Neural progenitor cell (in vitro differentiated cells): ENCODE data around the gene SIGLEC9. TPM values are rescaled to one million over a fixed set of nuclear protein-coding genes. Genes with fewer than 3 reads are reported as not detected.

Experiments used
- DNase-seq: peaks from one replicate; pipeline ENCODE4 v3.0.0-alpha.2; 2016; ENCODE audit warnings: low spot score
- H2AFZ ChIP-seq: fragments of 200-600 bp; sonication (generic); replicated peaks from 2 replicates; pipeline ENCODE4 v1.6.1; 2016; ENCODE audit warnings: antibody characterized with exemption
- H3F3A ChIP-seq: fragments of 200-600 bp; sonication (generic); 2 replicates; pipeline ENCODE4 v1.6.1; 2016; ENCODE audit warnings: antibody characterized with exemption, low read depth
- H3K27ac ChIP-seq: fragments of 200-600 bp; sonication (generic); 2 replicates; pipeline ENCODE4 v1.5.1; 2016; ENCODE audit warnings: mild to moderate bottlenecking
- H3K27me3 ChIP-seq: fragments of 200-600 bp; sonication (generic); 2 replicates; pipeline ENCODE4 v1.6.1; 2016; ENCODE audit warnings: mild to moderate bottlenecking, moderate library complexity
- H3K36me3 ChIP-seq: fragments of 200-600 bp; sonication (generic); 2 replicates; pipeline ENCODE4 v1.5.1; 2016
- H3K4me1 ChIP-seq: fragments of 200-600 bp; sonication (generic); 2 replicates; pipeline ENCODE4 v1.6.1; 2016; ENCODE audit warnings: mixed run types
- H3K4me2 ChIP-seq: fragments of 200-600 bp; sonication (generic); 2 replicates; pipeline ENCODE4 v1.6.1; 2016
- H3K4me3 ChIP-seq: fragments of 200-600 bp; sonication (generic); 2 replicates; pipeline ENCODE4 v1.5.1; 2016
- H3K79me2 ChIP-seq: fragments of 200-600 bp; sonication (generic); 2 replicates; pipeline ENCODE4 v1.6.1; 2016; ENCODE audit warnings: low read depth
- H3K9ac ChIP-seq: fragments of 200-600 bp; sonication (generic); 2 replicates; pipeline ENCODE4 v1.6.1; 2016
- H3K9me3 ChIP-seq: fragments of 200-600 bp; sonication (generic); 2 replicates; pipeline ENCODE4 v1.5.1; 2016; ENCODE audit warnings: low read depth
- H4K20me1 ChIP-seq: fragments of 200-600 bp; sonication (generic); 2 replicates; pipeline ENCODE4 v1.6.1; 2016; ENCODE audit warnings: low read depth
- H3K27ac Mint-ChIP-seq: 3 replicates; pipeline ENCODE4 v1.8.0; 2021; ENCODE audit warnings: mixed read lengths
- H3K27me3 Mint-ChIP-seq: 2 replicates; pipeline ENCODE4 v1.8.0; 2022; ENCODE audit warnings: low read depth, mild to moderate bottlenecking, inconsistent platforms, moderate library complexity, mixed read lengths; ENCODE audit not compliant: insufficient read depth
- H3K36me3 Mint-ChIP-seq: 3 replicates; pipeline ENCODE4 v1.8.0; 2021; ENCODE audit warnings: mixed read lengths
- H3K4me1 Mint-ChIP-seq: 3 replicates; pipeline ENCODE4 v1.8.0; 2021; ENCODE audit warnings: mixed read lengths
- H3K4me3 Mint-ChIP-seq: 3 replicates; pipeline ENCODE4 v1.8.0; 2021; ENCODE audit warnings: mild to moderate bottlenecking, moderate library complexity, mixed read lengths
- H3K9me3 Mint-ChIP-seq: 3 replicates; pipeline ENCODE4 v1.8.0; 2020; ENCODE audit warnings: mixed read lengths
- CTCF ChIP-seq: fragments of 200-600 bp; sonication (generic); IDR thresholded peaks from 2 replicates; pipeline ENCODE4 v1.5.1; 2017; ENCODE audit warnings: antibody characterized with exemption, mild to moderate bottlenecking
- EZH2 ChIP-seq: fragments of 200-600 bp; sonication (generic); IDR thresholded peaks from 2 replicates; pipeline ENCODE4 v1.6.1; 2017; ENCODE audit warnings: antibody characterized with exemption, mild to moderate bottlenecking, moderate library complexity
- EZH2phosphoT487 ChIP-seq: fragments of 200-600 bp; sonication (generic); IDR thresholded peaks from 2 replicates; pipeline ENCODE4 v1.6.1; 2017; ENCODE audit warnings: antibody characterized with exemption
- total RNA-seq: library from RNA; depleted of rRNA; stranded (reverse); fragments of >200 nt; gene quantifications from 2 replicates; pipeline ENCODE4 v1.2.3, GENCODE V29; 2015; ENCODE audit warnings: low replicate concordance

Gene SIGLEC9
- total RNA-seq, 1 donor from 2014 or later, result not detected

GRCh38 chr19:51078104-51078503, 46.6 kb upstream of the SIGLEC9 start:
- Mint-ChIP-seq H3K4me3 (no peak overlapping the region), H3K36me3 (no peaks in the 10 kb centered on the region), H3K4me1 (peaks cover 7% of the 10 kb centered on the region), H3K9me3 (peaks cover 10% of the 10 kb centered on the region), H3K27me3 (peaks cover 2% of the 10 kb centered on the region), H3K27ac (no peak overlapping the region)
- Histone ChIP-seq H4K20me1 (no peaks in the 10 kb centered on the region), H3K9ac (no peak overlapping the region), H3K36me3 (no peaks in the 10 kb centered on the region), H3K4me2 (no peak overlapping the region), H3K79me2 (no peaks in the 10 kb centered on the region), H3K27me3 (no peaks in the 10 kb centered on the region), H2AFZ (no peak overlapping the region), H3K9me3 (no peaks in the 10 kb centered on the region), H3K4me3 (no peak overlapping the region), H3K27ac (no peak overlapping the region), H3K4me1 (no peaks in the 10 kb centered on the region), H3F3A (no peaks in the 10 kb centered on the region)
- TF ChIP-seq EZH2phosphoT487, result no peak
- no peak for TF ChIP-seq EZH2
- TF ChIP-seq CTCF, result no peak
- no peak for DNase-seq

- Mint-ChIP-seq H3K27me3 (peaks cover 5% of the 10 kb centered on the region), H3K4me3 (no peak overlapping the region), H3K36me3 (no peaks in the 10 kb centered on the region), H3K27ac (no peak overlapping the region), H3K4me1 (peaks cover 7% of the 10 kb centered on the region), H3K9me3 (peaks cover 4% of the 10 kb centered on the region)
- Histone ChIP-seq H4K20me1 (no peaks in the 10 kb centered on the region), H3K27me3 (no peaks in the 10 kb centered on the region), H3K4me2 (no peak overlapping the region), H3F3A (no peaks in the 10 kb centered on the region), H3K4me1 (no peaks in the 10 kb centered on the region), H3K79me2 (no peaks in the 10 kb centered on the region), H3K9ac (no peak overlapping the region), H3K27ac (no peak overlapping the region), H3K4me3 (no peak overlapping the region), H3K36me3 (no peaks in the 10 kb centered on the region), H3K9me3 (no peaks in the 10 kb centered on the region), H2AFZ (no peak overlapping the region)
- TF ChIP-seq EZH2phosphoT487 (no peak), EZH2 (no peak), CTCF (no peak)
- DNase-seq, result no peak
Measured at GRCh38 chr19:51078731-51079130, 46.0 kb upstream of the SIGLEC9 start.

- no peaks in the 10 kb centered on the region for H3K4me1 ChIP-seq
- Mint-ChIP-seq H3K36me3 (no peaks in the 10 kb centered on the region), H3K27me3 (peaks cover 6% of the 10 kb centered on the region), H3K4me1 (peaks cover 7% of the 10 kb centered on the region), H3K4me3 (no peak overlapping the region), H3K9me3 (no peaks in the 10 kb centered on the region), H3K27ac (no peak overlapping the region)
- H3F3A ChIP-seq, result no peaks in the 10 kb centered on the region
- H3K36me3 ChIP-seq, result no peaks in the 10 kb centered on the region
- DNase-seq, result no peak
- H3K79me2 ChIP-seq, result no peaks in the 10 kb centered on the region
- H3K27ac ChIP-seq, result no peak overlapping the region
- no peaks in the 10 kb centered on the region for H4K20me1 ChIP-seq
- H2AFZ ChIP-seq, result no peak overlapping the region
- no peak overlapping the region for H3K9ac ChIP-seq
- no peaks in the 10 kb centered on the region for H3K27me3 ChIP-seq
- no peaks in the 10 kb centered on the region for H3K9me3 ChIP-seq
- no peak overlapping the region for H3K4me3 ChIP-seq
- TF ChIP-seq CTCF, result no peak
- TF ChIP-seq EZH2, result no peak
- H3K4me2 ChIP-seq, result no peak overlapping the region
Measured at GRCh38 chr19:51079481-51080110, 45.1 kb upstream of the SIGLEC9 start.
